DOHH2 (cell line): ENCODE data around the gene EFCAB13.

Source experiments
- H3F3A ChIP-seq: fragments of 200-600 bp; sonication (generic), shearing (Covaris generic); 2 replicates; pipeline ENCODE4 v1.6.0; 2016; ENCODE audit warnings: antibody characterized with exemption, mild to moderate bottlenecking; ENCODE audit not compliant: control insufficient read depth, insufficient read depth
- H3K27ac ChIP-seq: fragments of 200-600 bp; sonication (generic); 2 replicates; pipeline ENCODE4 v1.5.1; 2014; ENCODE audit warnings: low read depth, mild to moderate bottlenecking, low read length, moderate library complexity
- H3K27me3 ChIP-seq: fragments of 200-600 bp; sonication (generic); 2 replicates; pipeline ENCODE4 v1.6.1; 2014; ENCODE audit warnings: mild to moderate bottlenecking, low read length, mixed read lengths; ENCODE audit not compliant: control insufficient read depth
- H3K36me3 ChIP-seq: fragments of 200-600 bp; sonication (generic); 2 replicates; pipeline ENCODE4 v1.6.1; 2014; ENCODE audit warnings: mild to moderate bottlenecking, low read length, moderate library complexity, mixed read lengths; ENCODE audit not compliant: control insufficient read depth
- H3K4me1 ChIP-seq: fragments of 200-600 bp; sonication (generic); 2 replicates; pipeline ENCODE4 v1.6.1; 2014; ENCODE audit warnings: mild to moderate bottlenecking, low read length, mixed read lengths; ENCODE audit not compliant: control insufficient read depth
- H3K4me2 ChIP-seq: fragments of 200-600 bp; sonication (generic); 2 replicates; pipeline ENCODE4 v1.6.0; 2014; ENCODE audit warnings: mild to moderate bottlenecking, low read length, moderate library complexity
- H3K4me3 ChIP-seq: fragments of 200-600 bp; sonication (generic); 2 replicates; pipeline ENCODE4 v1.5.1; 2014; ENCODE audit warnings: mild to moderate bottlenecking, low read length, mixed read lengths
- H3K79me2 ChIP-seq: fragments of 200-600 bp; sonication (generic); 2 replicates; pipeline ENCODE4 v1.6.1; 2014; ENCODE audit warnings: mild to moderate bottlenecking, low read length, mixed read lengths; ENCODE audit not compliant: control insufficient read depth
- H3K9me2 ChIP-seq: fragments of 200-600 bp; sonication (generic); replicated peaks from 2 replicates; pipeline ENCODE4 v1.6.1; 2014; ENCODE audit warnings: mild to moderate bottlenecking, low read length, mixed read lengths; ENCODE audit not compliant: control insufficient read depth
- H3K9me3 ChIP-seq: fragments of 200-600 bp; sonication (generic); 2 replicates; pipeline ENCODE4 v1.6.1; 2014; ENCODE audit warnings: antibody characterized with exemption, low read length, mixed read lengths; ENCODE audit not compliant: control insufficient read depth, insufficient read depth
- H4K20me1 ChIP-seq: fragments of 200-600 bp; sonication (generic); 2 replicates; pipeline ENCODE4 v1.6.0; 2014; ENCODE audit warnings: low read depth, mild to moderate bottlenecking, antibody characterized with exemption, low read length, moderate library complexity; ENCODE audit not compliant: control insufficient read depth, insufficient read depth
- CTCF ChIP-seq: fragments of 200-600 bp; sonication (generic); IDR thresholded peaks from one replicate; pipeline ENCODE4 v1.5.1; 2014; ENCODE audit warnings: antibody characterized with exemption, mild to moderate bottlenecking, low read depth, low read length; ENCODE audit not compliant: poor library complexity, severe bottlenecking
- EZH2phosphoT487 ChIP-seq: fragments of 200-600 bp; sonication (generic); IDR thresholded peaks from 2 replicates; pipeline ENCODE4 v1.6.1; 2017; ENCODE audit warnings: borderline replicate concordance, mild to moderate bottlenecking, antibody characterized with exemption, low read length, moderate library complexity, mixed read lengths

The EFCAB13 gene

GRCh38 chr17:47288531-47289116 lies 35.1 kb upstream of the EFCAB13 start:
- H3K36me3 ChIP-seq: no peaks in the 10 kb centered on the region
- H3K4me1 ChIP-seq: peaks cover 19% of the 10 kb centered on the region
- no peaks in the 10 kb centered on the region for H4K20me1 ChIP-seq
- no peak overlapping the region for H3K4me3 ChIP-seq
- H3K9me2 ChIP-seq: no peaks in the 10 kb centered on the region
- H3K4me2 ChIP-seq: no peak overlapping the region
- no peak overlapping the region for H3K27ac ChIP-seq
- H3K9me3 ChIP-seq: no peaks in the 10 kb centered on the region
- no peaks in the 10 kb centered on the region for H3F3A ChIP-seq
- H3K79me2 ChIP-seq: no peaks in the 10 kb centered on the region
- H3K27me3 ChIP-seq: no peaks in the 10 kb centered on the region
- TF ChIP-seq CTCF (no peak), EZH2phosphoT487 (no peak)

- Histone ChIP-seq H3K4me3 (no peak overlapping the region), H3K27me3 (no peaks in the 10 kb centered on the region), H4K20me1 (no peaks in the 10 kb centered on the region), H3K4me1 (peaks cover 26% of the 10 kb centered on the region), H3K36me3 (no peaks in the 10 kb centered on the region), H3K9me2 (no peaks in the 10 kb centered on the region), H3K9me3 (no peaks in the 10 kb centered on the region), H3K4me2 (no peak overlapping the region), H3K27ac (no peak overlapping the region), H3F3A (no peaks in the 10 kb centered on the region), H3K79me2 (no peaks in the 10 kb centered on the region)
- no peak for TF ChIP-seq CTCF
- no peak for TF ChIP-seq EZH2phosphoT487
Observed at GRCh38 chr17:47289302-47289701, 34.5 kb upstream of the EFCAB13 start.

- Histone ChIP-seq H3K9me2 (no peaks in the 10 kb centered on the region), H3K4me3 (no peak overlapping the region), H3K4me1 (peaks cover 28% of the 10 kb centered on the region), H4K20me1 (no peaks in the 10 kb centered on the region), H3F3A (no peaks in the 10 kb centered on the region), H3K4me2 (no peak overlapping the region), H3K36me3 (no peaks in the 10 kb centered on the region), H3K79me2 (no peaks in the 10 kb centered on the region), H3K27ac (no peak overlapping the region), H3K9me3 (no peaks in the 10 kb centered on the region), H3K27me3 (no peaks in the 10 kb centered on the region)
- TF ChIP-seq CTCF (no peak), EZH2phosphoT487 (no peak)
Observed at GRCh38 chr17:47290870-47291241, 32.9 kb upstream of the EFCAB13 start.
